ENCODE measurements around the gene KSR2.
A peak's percentile ranks its signal among the peaks of the same experiment; 100 is the strongest.

KSR2 gene

DNA sequence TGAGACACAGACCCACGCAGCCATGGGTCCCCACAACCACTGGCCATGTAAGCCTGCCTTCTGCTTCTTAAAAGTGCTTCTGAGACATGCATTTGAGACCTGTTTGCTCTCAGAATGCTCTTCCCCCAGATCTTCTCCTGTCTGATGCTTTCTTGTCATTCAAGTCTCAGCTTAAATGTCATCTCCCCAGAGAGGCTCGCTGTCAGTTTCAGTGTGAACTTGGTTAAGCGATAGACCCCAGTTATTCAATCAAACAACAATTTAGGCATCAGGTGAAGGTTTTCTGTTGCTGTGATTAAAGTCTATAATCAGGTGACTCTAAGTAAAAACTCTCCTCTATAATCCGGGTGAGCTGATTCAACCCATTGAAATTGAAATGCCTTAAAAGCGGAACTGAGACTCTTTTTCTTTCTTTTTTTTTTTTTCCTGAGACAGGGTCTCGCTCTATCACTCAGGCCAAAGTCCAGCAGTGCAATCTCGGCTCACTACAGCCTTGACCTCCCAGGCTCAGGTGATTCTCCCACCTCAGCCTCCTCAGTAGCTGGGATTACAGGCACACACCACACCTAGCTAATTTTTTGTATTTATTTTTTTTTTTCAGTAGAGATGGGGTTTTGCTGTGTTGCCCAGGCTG, 123.4 kb downstream of the KSR2 start:
- no peak for TF ChIP-seq CTCF (IDR thresholded peaks at IDR 0.05; ENCODE audit: low read depth, low read length)
- no peak overlapping the region for H3K4me3 ChIP-seq (ENCODE audit: low read depth, low read length)

DNA sequence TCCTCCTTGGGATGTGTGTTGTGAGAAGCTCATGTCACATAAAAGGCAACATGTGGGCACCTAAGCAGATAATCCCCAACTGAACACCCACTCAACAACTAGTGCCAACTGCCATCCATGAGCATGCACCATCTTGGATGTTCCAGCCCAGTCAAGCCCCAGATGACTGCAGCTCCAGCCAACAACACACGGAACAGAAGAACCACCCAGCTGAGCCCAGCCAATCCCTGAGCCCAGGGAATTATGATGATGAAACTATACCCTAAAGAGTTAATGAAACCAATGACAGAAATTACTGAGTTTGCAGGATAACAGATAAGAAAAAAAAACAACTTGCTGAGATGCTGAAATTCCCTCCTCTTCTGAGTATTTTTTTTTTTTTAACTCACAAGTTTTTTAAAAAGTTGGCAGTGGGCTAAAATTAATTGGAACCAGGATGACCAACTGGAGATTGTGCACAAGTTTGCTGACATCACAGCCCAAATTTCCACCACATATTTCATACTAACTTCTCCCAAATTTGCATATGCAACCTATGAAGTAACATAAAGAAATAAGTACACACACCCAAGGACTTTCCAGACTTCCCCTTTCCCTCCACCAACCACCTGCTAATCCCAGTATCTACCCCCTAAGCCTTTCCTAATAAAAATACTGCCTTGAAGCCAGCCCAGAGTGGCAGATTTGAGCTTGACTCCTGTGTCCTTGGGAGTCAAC, 124.5 kb downstream of the KSR2 start:
- no peak for TF ChIP-seq CTCF (IDR thresholded peaks at IDR 0.05; ENCODE audit: low read depth, low read length)
- H3K4me3 ChIP-seq (ENCODE audit: low read depth, low read length), result no peak overlapping the region

GRCh38 chr12:117842630-117843029, 126.2 kb downstream of the KSR2 start:
- no peak overlapping the region for H3K4me3 ChIP-seq (ENCODE audit: low read depth, low read length)
- no peak for TF ChIP-seq CTCF (IDR thresholded peaks at IDR 0.05; ENCODE audit: low read depth, low read length)

- no peak for TF ChIP-seq CTCF (IDR thresholded peaks at IDR 0.05; ENCODE audit: low read depth, low read length)
Measured at GRCh38 chr12:117842220-117842619, 126.6 kb downstream of the KSR2 start.

GRCh38 chr12:117837737-117838050, 131.1 kb downstream of the KSR2 start:
- H3K4me3 ChIP-seq (ENCODE audit: low read depth, low read length), result no peak overlapping the region
- TF ChIP-seq CTCF (IDR thresholded peaks at IDR 0.05; ENCODE audit: low read depth, low read length), result no peak

More at GRCh38 chr12:117842220-117842619, 126.6 kb downstream of the KSR2 start:
- no peak overlapping the region for H3K4me3 ChIP-seq (ENCODE audit: low read depth, low read length)

DNA sequence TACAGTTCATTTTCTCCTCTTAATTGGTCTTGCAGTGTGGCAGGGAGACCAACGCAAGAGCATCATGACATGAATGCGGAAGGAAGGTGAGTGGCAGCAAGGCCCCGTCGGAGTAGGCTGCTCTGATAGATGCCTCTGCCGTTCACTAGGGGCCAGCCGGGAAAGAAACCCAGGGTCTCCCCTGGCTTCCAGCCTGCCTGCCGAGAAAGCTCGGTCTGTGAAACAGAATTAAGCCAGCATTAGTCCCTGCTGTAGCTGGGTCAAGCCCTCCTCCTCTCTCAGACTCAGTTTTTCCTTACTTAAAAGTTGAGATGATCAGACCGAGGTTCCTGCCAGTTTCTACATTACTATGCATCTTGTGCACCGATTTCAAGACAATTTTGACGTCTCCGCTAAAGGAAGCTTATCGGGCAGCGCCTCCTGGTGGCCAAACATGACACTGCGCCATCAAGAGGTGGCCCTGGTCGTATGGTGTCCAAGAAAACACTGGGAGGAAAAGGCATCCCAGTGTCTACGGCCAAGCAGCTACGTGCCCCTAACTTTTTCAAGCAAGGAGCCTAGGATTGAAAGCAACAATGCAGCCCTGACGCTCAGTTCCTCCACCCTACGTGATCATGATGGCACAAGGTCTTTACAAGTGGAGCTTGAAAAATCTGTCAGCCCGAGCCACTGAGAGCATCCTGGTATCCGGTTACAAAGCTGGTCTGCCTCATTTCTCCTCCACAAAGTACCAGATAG, 131.6 kb downstream of the KSR2 start:
- peak; percentile 97 for TF ChIP-seq CTCF (IDR thresholded peaks at IDR 0.05; ENCODE audit: low read depth, low read length)
- no peak overlapping the region for H3K4me3 ChIP-seq (ENCODE audit: low read depth, low read length)

- no peak overlapping the region for H3K4me3 ChIP-seq (ENCODE audit: low read depth, low read length)
Measured at GRCh38 chr12:117836476-117836875, 132.3 kb downstream of the KSR2 start.

More at GRCh38 chr12:117836476-117836875, 132.3 kb downstream of the KSR2 start:
- TF ChIP-seq CTCF (IDR thresholded peaks at IDR 0.05; ENCODE audit: low read depth, low read length), result no peak
